Measurements from ENCODE around the gene MTRF1.
A peak's percentile ranks its signal among the peaks of the same experiment; 100 is the strongest.

Gene MTRF1, protein sequence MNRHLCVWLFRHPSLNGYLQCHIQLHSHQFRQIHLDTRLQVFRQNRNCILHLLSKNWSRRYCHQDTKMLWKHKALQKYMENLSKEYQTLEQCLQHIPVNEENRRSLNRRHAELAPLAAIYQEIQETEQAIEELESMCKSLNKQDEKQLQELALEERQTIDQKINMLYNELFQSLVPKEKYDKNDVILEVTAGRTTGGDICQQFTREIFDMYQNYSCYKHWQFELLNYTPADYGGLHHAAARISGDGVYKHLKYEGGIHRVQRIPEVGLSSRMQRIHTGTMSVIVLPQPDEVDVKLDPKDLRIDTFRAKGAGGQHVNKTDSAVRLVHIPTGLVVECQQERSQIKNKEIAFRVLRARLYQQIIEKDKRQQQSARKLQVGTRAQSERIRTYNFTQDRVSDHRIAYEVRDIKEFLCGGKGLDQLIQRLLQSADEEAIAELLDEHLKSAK

DNA sequence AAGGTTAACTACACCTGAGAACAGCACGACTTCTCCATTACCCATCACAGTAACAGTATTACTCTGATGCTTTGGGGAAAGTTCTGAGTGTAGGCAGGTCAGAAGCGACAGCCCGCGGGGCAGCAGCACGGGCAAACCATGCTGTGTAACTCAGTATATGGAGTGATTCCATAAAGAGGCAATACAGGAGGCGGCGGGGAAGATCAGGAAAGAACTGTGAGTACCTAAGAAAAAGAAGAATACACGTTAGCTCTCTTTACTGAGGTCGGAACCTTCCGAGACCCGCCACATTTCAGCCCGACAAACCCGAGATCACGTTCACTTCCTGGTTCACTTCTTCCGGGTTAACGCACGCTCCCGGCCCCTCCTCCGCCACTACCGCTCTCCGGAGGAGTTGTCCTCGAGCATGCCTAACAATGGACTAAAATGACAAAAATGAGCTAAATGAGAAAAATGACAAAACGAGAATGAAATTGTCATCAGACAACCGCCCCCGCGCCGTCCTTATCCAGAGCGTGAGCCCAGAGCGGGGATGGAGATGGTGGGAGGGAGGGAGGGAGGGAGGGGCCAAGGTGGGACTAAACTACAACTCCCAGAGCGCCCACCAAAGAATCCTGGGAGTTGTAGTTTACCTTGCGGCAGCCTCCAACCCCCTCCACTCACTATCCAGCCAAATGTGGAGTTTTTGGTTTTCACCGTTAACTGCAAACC is at the start of gene MTRF1:
MTRF1 (minus strand) TSS at position 316 of the 711 bp plus-strand sequence. CDS start 2,669 bp downstream, outside the sequence.
- DNase-seq, result peak; percentile 82

DNA sequence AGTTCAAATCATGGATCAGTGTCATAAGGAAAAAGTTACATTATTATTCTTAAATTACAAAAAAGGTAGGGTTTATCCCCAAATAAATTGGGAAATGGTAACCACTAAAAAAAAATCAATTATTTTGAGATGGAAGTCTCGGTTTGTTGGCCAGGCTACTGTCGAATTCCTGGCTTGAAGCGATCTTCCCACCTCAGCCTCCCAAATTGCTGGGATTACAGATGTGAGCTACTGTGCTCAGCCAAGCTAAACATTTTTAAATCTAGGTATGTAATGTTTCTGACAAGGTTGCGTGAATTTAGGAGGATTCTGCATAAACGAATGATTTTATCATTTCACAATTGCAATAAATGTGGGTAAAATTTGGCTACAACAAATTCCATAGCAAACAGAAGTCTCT is 49.7 kb upstream of the MTRF1 start:
- no peak for DNase-seq

DNA sequence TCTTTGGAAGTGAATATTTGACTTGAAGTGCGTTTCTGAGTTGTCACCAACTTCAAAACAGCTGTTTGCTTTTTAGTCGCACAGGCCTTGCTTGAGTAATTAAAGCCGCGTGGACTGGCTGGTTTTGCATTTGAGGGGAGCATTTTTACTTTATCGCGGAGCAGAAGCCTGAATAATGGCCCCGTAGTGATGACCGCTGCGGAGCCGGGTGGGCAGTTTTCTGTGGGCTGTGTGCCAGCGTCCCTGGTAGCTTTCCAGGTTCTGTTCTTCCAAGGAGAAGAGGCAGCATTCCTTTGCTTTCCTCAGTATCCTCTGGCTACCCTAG is 48.8 kb upstream of the MTRF1 start:
- peak; percentile 46 for DNase-seq

DNA sequence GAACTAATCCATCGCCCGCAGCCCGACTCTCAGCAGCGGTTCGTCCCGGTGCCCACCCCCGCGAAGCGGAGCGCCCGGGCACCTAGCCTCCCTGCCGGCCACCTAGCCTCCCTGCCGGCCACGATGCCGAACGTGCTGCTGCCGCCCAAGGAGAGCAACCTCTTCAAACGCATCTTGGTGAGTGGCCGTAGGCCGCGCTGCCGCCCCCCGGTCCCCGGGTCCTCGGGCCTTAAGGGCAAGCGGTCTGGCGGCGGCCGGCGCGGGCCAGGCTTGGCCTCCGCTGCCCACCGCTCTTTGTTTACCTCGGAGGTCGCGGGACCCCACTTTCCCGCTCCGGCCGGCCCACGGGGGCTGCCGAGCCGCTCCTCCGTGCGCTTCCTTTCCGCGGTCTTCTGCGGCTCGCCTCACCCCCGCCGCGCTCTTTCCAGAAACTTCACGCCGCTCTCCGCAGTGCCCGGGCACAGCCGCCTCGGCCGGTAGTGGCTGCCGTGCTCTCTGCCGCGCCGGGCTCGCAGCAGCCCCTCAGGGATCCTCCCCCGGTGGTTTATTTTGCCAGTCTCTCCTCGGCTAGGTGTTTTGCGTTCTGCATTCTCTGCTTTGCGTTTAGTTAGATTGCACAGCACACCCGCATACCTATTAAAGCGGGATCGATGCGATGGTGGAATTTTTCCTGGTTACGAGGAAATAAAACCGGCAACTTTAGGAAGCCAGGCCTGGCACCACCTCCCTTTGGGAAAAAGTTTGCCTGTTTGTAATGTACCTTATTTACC is 48.2 kb upstream of the MTRF1 start:
- peak; percentile 75 for DNase-seq

DNA sequence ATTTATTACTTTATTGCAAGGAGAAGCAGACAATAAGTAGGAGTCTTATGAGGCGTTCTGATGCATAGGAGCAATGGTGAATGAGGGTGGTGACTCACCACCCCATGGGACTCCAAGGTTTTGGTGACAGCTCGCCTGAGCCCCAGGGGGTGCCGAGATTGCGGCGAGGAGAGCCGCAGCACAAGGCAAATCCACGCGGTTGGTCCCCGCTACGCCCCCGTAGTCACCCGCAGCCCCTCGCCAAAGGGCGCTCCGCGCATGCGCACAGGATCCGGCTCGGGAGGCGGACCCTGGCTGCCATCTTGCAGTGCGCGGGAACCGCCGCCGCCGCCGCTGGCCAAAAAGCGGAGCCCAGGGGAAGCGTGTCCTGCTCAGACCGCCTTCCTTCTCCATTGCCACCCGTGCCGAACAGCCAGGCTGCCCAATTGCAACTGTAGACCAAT is 47.6 kb upstream of the MTRF1 start, which contains the start of gene NAA16:
NAA16 (plus strand) TSS at position 305 of the 443 bp plus-strand sequence. CDS start 262 bp downstream, outside the sequence.
- peak; percentile 82 for DNase-seq

DNA sequence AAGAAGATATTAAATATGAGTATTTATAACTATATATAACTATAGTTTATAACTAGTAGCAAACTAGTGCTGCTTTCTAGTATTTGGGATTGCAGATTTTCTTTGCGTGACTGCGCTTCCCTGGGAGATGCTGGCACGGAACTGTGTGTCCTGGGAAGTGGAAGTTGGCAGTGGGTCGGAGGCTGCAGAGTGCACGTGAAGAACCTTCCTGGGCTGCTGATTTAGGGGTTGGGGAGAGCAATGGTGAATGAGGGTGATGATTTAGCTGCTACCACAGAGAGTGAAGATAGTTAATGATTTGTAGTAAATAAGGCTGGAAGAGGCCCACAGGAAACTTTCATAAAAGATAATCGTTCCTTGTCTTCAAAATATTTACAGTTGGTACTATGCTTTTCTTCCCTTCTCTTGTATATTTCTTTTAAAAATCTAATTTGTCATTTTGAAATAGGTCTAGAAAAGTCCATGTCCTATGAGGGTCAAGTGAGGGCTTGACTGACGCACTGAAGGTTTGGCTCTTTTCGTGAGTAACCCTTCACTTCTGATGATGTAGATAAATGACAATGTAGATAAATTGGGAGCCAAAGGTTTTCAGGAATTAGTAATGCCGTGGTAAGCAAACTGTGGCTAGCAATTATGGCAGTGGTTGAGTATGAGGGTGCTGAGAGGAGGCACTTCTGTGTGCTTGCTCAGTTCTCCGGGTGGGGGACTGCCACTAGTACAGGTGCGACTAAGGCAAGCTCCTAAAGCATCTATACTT is 44.7 kb upstream of the MTRF1 start:
- DNase-seq, result no peak

DNA sequence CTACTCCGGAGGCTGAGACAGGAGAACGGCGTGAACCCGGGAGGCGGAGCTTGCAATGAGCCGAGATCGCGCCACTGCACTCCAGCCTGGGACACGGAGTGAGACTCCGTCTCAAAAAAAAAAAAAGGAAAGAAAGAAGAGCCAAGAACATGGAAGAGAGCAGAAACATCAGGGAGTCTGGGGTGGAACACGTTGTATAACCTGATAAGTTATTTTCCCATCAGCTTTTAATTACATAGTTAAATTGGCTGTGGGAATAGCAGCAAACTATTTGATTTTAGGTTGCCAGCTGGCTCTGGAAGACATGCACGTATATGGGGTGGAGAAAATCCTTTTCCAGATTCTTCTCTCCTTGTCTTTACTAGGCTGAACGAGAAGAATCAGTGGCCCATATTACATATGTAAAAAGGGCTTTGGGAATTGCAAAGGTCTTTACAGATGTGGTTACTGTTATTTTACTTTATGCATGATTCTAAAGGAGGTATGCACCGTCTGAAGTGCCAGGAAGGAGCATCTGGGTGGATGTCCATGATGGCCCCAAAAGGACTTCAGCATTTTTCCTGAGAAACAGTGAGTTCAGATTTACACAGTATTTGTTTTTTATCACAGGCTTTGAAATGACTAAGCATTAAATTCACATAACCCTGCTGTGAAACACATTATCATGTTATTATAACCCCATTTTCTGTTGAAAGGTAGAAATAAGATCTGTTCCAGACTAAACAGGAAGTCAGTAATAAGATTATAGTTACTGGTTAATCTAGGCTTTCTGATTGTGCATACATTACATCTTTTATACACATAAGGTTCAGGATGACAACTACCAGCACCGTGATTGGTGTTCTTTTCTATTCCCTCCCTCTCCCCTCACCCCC is 43.1 kb upstream of the MTRF1 start:
- no peak for DNase-seq

DNA sequence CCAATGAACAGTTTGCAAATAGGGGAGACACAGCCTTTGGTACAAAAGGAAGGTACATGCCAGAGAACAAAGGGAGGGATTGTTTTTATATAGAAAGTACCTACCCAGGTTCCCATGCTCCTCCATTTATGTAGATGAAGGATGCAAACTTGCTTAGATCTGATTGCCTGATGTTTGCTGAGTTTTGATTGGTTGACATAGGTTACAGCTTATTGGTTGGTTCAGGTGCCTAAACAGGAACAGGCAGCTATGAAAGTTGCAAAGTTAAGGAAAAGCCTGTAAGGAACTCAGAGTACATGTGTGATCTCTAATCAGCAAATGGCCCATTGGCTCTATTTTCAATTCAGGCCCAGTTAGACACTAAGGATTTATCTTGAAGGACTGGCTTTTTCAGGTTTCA is 41.2 kb upstream of the MTRF1 start:
- no peak for DNase-seq

DNA sequence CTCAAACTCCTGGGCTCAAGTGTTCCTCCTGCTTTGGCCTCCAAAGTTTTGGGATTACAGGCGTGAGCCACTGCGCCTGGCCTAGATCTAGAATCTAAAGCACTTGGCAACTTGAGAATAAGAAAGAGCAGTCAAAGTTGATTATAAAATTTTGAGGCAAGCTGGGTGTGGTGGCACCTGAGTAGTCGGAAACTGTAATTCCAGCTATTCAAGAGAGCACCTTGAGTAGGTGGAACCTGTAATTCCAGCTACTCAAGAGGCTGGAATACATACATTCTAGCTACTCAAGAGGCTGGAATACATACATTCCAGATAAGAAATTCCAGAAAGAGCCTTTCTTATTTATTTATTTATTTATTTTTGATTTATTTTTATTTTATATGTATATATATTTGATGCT is 39.4 kb upstream of the MTRF1 start:
- DNase-seq, result no peak

DNA sequence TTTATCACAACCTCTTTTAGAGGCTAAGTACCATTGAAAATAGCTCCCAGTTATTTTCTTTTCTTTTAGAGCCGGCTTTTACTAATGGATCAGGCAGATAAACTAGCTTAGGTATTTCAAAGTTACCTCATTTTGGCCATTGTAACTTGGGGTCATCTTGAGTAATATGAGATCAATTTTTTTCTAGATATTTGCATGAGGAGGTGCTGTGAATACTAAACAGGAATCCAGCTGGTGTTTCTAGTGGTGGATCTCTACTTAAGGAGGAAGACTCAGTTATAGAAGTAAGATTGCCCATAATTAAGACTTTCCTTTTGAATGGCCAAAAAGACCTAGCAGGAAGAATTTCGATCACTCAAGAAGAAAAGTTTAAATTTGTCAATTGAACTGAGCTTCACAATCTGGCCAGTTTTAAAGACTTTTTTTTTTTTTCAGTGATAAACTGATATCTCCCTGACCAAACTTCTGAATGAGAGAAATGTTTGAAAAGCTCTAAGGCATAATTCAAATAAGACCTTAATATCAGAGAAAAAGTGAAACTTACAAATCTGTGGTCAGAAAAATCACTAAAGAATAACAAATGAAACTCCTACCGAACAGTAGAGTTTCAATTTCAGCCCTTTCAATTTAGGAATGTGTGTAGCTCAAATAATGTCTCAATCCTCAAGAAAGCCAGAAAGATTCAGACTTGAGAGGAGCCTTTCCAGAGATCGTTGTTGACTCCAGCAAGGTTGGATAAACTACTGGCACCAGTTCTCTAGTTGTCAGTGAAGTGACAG is 36.1 kb upstream of the MTRF1 start:
- no peak for DNase-seq

DNA sequence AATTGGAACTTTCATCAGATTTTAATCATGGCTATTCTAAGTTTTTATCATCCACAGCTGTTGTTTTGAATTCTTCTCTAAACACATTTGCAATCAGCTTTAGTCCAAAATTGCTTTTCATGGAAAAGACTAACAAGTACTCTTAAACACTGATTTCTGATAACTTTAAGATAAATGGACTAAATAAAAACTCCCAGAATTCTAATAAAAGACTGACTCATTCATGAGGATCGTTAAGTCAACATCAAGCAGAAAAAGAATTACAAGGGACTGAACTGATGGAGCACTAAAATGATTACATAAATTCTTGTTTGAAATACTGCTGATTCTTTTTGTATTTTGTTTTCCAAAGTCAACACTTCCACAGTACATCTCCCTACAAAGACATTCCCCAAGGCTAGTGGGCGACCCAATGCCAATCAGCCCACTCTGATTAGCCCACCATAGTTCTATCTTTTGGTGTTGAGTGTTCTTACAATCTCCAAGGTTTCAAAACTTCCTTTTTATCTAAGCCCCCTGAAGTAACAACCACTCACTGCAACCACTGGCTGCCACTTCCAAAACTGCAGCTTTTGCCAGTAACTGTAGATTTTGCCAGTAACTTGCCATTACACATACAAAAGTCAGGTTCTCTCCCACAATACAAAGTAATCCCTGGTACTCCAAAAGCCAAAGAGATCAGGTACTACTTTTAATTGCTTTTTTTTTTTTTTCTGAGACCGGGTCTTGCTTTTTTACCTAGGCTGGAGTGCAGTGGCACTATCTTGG is 33.7 kb upstream of the MTRF1 start:
- DNase-seq, result no peak

DNA sequence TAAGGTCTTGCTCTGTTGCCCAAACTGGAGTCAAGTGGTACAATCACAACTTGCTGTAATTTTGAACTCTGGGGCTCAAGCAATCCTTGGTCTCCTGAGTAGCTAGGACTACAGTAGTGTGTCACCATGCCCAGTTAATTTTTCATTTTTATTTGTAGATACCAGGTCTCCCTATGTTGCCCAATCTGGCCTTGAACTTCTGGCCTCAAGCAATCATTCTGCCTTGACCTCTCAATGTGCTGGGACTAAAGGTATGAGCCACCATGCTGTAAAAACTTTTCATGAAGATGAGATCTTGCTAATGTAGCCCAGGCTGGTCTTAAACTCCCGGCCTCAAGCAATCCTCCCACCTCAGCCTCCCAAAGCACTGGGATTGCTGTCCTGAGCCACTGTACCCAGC is 32.6 kb upstream of the MTRF1 start:
- no peak for DNase-seq

DNA sequence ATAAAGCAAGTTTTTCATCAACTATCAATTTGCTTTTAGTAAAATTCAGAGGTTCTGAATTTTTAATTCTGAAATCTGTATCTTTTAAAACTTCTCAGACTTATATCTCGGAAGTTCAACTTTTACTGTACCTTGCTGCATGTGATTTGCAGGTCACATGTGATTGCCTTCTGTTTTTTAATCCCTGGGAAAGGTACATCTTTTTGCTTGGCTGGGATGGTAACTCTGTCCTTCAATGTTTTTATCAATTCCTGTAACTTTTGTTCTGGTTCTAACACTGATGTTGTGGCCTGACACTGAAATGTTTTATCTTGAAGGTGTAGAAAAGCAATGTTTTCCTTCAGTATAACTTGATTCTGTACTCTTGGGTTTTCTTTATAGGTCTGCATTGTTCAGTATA is 31.5 kb upstream of the MTRF1 start:
- DNase-seq, result no peak

DNA sequence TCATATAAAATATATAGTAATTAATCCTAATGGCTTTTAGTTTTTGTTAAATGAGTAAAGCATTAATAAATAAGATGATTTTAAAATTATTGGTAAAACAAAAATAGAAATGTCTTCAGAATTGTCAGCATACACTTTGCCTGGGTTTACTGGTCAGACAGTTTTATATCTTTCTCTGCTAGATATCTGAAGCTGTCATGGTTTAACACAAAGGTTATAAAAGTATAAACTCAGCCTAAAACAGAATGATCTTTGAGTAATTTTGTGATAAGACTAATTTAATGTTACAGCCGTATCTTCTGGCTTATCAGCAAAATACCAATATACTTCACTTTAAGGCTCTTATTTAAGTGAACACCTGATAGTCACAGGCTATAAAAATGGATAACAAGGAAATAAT is 29.9 kb upstream of the MTRF1 start:
- no peak for DNase-seq

DNA sequence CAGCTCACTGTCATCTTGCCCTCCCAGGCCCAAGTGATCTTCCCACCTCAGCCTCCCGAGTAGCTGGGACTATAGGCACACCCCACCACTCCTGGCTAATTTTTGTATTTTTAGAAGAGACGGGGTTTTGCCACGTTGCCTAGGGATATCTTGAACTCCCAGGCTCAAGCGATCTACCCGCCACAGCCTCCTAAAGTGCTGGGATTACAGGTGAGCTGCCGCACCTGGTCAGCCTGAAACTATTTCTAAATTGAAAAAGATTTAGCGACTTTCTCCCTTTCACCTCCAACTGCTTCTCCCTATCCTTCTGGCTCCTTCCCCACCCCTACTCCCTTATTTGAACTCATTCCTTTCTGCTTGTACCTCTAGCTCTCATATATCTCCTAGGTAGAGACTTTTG is 27.9 kb upstream of the MTRF1 start:
- no peak for DNase-seq

DNA sequence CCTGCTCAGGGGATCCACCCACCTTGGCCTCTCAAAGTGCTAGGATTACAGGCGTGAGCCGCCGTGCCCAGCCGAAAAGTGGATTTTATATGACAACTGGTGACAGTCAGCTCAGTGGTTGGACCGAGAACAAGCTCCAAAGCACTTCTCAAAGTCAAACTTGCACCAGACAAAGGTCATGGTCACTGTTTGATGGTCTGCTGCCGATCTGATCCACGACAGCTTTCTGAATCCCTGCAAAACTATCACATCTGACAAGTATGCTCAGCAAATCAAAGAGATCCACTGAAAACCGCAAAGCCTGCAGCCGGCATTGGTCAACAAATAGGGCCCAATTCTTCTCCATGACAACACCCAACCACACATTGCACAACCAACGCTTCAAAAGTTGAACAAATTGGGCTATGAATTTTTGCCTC is 26.1 kb upstream of the MTRF1 start:
- DNase-seq, result no peak

DNA sequence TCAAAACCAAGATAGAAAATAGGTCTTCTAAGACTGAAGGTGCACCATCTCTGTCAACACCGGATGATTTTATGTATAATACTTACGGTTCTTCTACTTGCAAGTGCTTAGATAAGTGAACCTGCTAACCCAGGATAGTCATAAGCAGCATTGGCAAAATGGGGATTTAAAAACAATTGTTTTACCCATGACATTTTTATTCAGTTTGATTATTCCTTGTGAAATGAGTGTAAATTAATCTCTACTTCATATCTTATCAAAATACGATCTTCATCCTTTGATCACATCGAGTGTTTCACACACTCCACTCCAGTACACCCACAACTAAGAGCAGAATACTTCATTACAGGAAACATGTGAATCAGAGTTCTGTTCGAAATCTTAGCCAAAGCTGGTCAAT is 23.0 kb upstream of the MTRF1 start:
- no peak for DNase-seq

DNA sequence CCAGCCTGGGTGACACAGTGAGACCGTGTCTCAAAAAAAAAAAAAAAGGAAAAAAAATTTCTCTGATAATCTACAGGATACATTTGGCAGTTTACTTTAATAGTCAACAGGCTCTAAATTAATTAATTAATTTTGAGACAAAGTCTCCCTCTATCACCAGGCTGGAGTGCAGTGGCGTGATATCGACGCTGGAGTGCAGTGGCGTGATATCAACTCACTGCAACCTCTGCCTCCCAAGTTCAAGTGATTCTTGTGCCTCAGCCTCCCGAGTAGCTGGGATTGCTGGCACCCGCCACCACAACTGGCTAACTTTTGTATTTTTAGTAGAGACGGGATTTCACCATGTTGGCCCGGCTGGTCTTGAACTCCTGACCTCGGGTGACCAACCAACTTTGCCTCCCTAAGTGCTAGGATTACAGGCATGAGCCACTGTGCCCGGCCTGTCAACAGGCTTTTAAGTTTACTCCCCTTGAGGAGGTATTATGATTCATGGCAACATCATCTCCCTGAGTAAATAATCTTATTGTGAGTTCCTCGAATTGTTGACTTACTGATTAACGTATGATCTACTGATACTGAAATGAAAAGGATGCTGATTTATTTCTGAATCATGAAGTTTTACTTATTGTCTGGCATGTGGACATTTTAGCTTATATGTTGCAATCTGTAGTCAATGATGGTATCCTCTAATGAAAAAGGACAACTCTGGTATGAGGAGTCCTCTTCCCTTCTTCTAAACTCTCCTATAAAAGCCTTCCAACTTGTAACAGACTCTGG is 21.3 kb upstream of the MTRF1 start:
- peak; percentile 83 for DNase-seq

DNA sequence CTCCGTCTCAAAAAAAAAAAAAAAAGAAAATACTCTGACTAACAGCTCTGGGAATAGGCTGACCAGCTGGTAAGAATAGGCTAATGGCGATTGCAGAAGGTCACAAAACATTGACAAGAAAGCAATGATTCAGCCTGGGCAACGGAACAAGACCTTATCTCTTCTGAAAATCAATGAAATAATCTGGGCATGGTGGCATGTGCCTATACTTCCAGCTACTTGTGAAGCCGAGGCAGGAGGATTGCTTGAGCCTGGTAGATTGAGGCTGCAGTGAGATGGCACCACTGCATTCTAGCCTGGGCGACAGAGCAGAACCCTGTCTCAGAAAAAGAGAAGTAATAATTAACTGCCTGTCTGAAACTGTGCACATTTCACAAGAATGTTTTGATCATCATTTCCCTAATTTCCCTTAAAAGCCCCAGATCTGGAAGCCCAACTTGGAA is 18.8 kb upstream of the MTRF1 start:
- DNase-seq, result no peak
